ENCODE results near the gene ANKRD34C. TPM values are rescaled to one million over a fixed set of nuclear protein-coding genes. Genes with fewer than 3 reads are reported as not detected.

ANKRD34C gene
- total RNA-seq, 1 experiment from 2014 or later = not detected

DNA sequence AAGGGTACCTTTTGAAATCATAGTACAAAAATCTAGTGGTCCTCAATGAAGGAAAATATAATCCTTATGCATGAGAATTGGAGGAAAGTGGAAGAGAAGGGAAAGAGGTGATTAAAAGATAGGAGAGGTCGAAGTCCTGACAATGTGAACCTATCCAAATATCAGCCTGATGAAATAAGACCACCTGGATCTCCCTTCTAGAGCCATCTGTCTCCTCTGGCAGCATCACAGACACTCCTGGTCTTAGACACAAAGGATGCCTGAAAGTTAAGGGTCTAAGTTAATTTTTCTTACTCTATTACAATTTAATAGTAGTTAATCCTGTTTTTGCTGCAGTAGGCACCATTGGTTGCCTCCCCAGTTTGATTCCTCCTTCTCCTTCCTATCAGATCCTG is 17.3 kb downstream of the ANKRD34C start:
- ChIA-PET POLR2A (ENCODE audit: unreplicated experiment) (no interaction called here), CTCF (no interaction called here)
- DNase-seq = no peak
- H3K4me3 ChIP-seq = no peak overlapping the region
- H3K4me1 ChIP-seq (replicated peaks; ENCODE audit: insufficient read depth) = no peaks in the 10 kb centered on the region
- no peaks in the 10 kb centered on the region for H3K9me3 ChIP-seq (ENCODE audit: insufficient read depth, low read depth)
- intact Hi-C loops (cut with micrococcal nuclease; ENCODE audit: unreplicated experiment) = no loop called here
- BruUV-seq (replicated peaks) = no TSS peak
- H3K79me2 ChIP-seq (ENCODE audit: low read depth) = no peaks in the 10 kb centered on the region
- H3K27ac ChIP-seq = no peak overlapping the region
- no peak overlapping the region for H3K4me2 ChIP-seq
- no peak for TF ChIP-seq EZH2 (IDR thresholded peaks at IDR 0.05; ENCODE audit: low read depth)
- TF ChIP-seq CTCF (conservative IDR thresholded peaks at IDR 0.05) = no peak
- no peaks in the 10 kb centered on the region for H3K9me2 ChIP-seq (ENCODE audit: insufficient read depth)
- peaks cover 77% of the 10 kb centered on the region for H3K27me3 ChIP-seq (ENCODE audit: insufficient read depth, low read depth)
- H3K36me3 ChIP-seq (ENCODE audit: low read depth) = no peaks in the 10 kb centered on the region
- H2AFZ ChIP-seq = no peak overlapping the region
- no peaks in the 10 kb centered on the region for H4K20me1 ChIP-seq (ENCODE audit: insufficient read depth)
- H3F3A ChIP-seq (ENCODE audit: insufficient read depth, low read depth) = no peaks in the 10 kb centered on the region

DNA sequence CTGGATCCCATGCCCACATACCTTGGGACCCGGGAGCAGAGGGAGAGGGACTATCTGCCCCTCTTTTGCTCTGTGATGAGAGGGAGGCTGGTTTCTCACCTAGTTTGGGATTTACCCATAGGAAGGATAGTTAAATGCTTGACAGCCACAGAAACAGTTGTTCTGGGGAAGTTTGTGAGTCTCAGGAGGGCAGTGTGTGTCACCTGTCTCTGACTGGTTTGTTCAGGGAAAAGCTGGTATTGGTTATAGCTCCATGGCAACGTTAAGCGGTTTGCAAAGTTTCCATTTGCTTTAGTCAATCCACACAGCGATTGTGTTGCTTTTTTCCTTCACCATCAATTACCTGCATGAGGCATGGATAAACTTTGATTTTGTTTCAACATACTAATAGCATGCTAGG is 24.7 kb downstream of the ANKRD34C start:
- Histone ChIP-seq H3K79me2 (ENCODE audit: low read depth) (peaks cover 12% of the 10 kb centered on the region), H3K27ac (no peak overlapping the region), H3K36me3 (ENCODE audit: low read depth) (no peaks in the 10 kb centered on the region), H3K27me3 (ENCODE audit: insufficient read depth, low read depth) (peaks cover 35% of the 10 kb centered on the region), H3K4me2 (no peak overlapping the region), H3K4me1 (replicated peaks; ENCODE audit: insufficient read depth) (no peaks in the 10 kb centered on the region), H4K20me1 (ENCODE audit: insufficient read depth) (no peaks in the 10 kb centered on the region), H3K4me3 (no peak overlapping the region), H3F3A (ENCODE audit: insufficient read depth, low read depth) (0 out of 2 replicates have a peak, but pooled peaks cover 8% of the 10 kb centered on the region), H2AFZ (no peak overlapping the region), H3K9me3 (ENCODE audit: insufficient read depth, low read depth) (no peaks in the 10 kb centered on the region), H3K9me2 (ENCODE audit: insufficient read depth) (no peaks in the 10 kb centered on the region)
- no TSS peak for BruUV-seq (replicated peaks)
- intact Hi-C loops (cut with micrococcal nuclease; ENCODE audit: unreplicated experiment) = no loop called here
- CTCF ChIA-PET = no interaction called here
- POLR2A ChIA-PET (ENCODE audit: unreplicated experiment) = no interaction called here
- TF ChIP-seq CTCF (conservative IDR thresholded peaks at IDR 0.05) (no peak), EZH2 (IDR thresholded peaks at IDR 0.05; ENCODE audit: low read depth) (no peak)
- DNase-seq = no peak

DNA sequence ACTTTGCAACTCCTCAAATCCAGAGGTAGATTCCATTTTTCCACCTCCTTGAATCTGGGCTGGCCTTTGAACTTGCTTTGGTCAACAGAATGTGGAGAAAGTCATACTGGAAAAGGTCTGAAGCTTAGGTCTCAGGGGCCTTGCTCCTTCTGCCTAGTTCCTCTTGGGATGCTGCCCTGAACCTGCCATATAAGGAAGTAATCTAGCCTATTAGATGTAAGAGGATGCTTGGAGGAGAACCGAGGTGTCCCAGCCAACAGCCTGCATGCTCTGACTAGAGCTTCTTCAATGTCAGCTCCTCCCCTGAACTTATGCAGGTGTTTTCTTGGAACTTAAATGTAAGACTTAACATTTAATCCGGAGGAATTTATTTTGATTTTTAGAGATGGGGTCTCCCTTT is 26.4 kb downstream of the ANKRD34C start:
- no TSS peak for BruUV-seq (replicated peaks)

More for the DNA sequence above, 26.4 kb downstream of the ANKRD34C start:
- no peaks in the 10 kb centered on the region for H3K9me2 ChIP-seq (ENCODE audit: insufficient read depth)
- no peak for DNase-seq
- intact Hi-C loops (cut with micrococcal nuclease; ENCODE audit: unreplicated experiment) = no loop called here
- H3K79me2 ChIP-seq (ENCODE audit: low read depth) = peaks cover 28% of the 10 kb centered on the region
- H3K9me3 ChIP-seq (ENCODE audit: insufficient read depth, low read depth) = no peaks in the 10 kb centered on the region
- H4K20me1 ChIP-seq (ENCODE audit: insufficient read depth) = no peaks in the 10 kb centered on the region
- TF ChIP-seq CTCF (conservative IDR thresholded peaks at IDR 0.05) = no peak
- TF ChIP-seq EZH2 (IDR thresholded peaks at IDR 0.05; ENCODE audit: low read depth) = no peak
- H3K27me3 ChIP-seq (ENCODE audit: insufficient read depth, low read depth) = peaks cover 27% of the 10 kb centered on the region
- POLR2A ChIA-PET (ENCODE audit: unreplicated experiment) = interaction anchor here (0.7 kb wide), 1 partner anchor 426 kb away, joined by 4 read pairs; no protein-coding TSS in a partner anchor
- H2AFZ ChIP-seq = no peak overlapping the region
- no peak overlapping the region for H3K27ac ChIP-seq
- H3K36me3 ChIP-seq (ENCODE audit: low read depth) = peaks cover 9% of the 10 kb centered on the region; the same call in 1 of the 2 replicates
- H3K4me1 ChIP-seq (replicated peaks; ENCODE audit: insufficient read depth) = peaks cover 16% of the 10 kb centered on the region
- no peak overlapping the region for H3K4me3 ChIP-seq
- CTCF ChIA-PET = interaction anchor here (0.6 kb wide), 1 partner anchor 367 kb away, joined by 6 read pairs; no protein-coding TSS in a partner anchor
- H3F3A ChIP-seq (ENCODE audit: insufficient read depth, low read depth) = peaks cover 14% of the 10 kb centered on the region; the same call in 1 of the 2 replicates
- H3K4me2 ChIP-seq = no peak overlapping the region

Data from PC-9 (cell line).